H1 (cell line): Measurements from ENCODE around the gene RWDD4. TPM values are rescaled to one million over a fixed set of nuclear protein-coding genes. Genes with fewer than 3 reads are reported as not detected.

Experiments
- CTCF ChIA-PET: fragments of 300-600 bp; sonication (Branson Sonifier 250); formaldehyde crosslinking; loops from one replicate; lab custom pipeline; 2021; ENCODE audit not compliant: partially characterized antibody; lab: Charles Lee
- POLR2A ChIA-PET: fragments of 300-600 bp; sonication (Branson Sonifier 250); formaldehyde crosslinking; loops from one replicate; lab custom pipeline; 2021; ENCODE audit warnings: inconsistent platforms; ENCODE audit not compliant: partially characterized antibody; lab: Charles Lee
- DNase-seq, 2 experiments: peaks; one replicate each; pipeline versions ENCODE4 v3.0.0 to v3.0.0-alpha.2; 2010 to 2022; ENCODE audit warnings: low spot score in 2 of 2, low read depth in 1 of 2, mixed read lengths in 1 of 2
- FAIRE-seq: peaks from 2 replicates; lab custom pipeline; 2011; peaks lifted over from hg19 to GRCh38; lab: Jason Lieb, UNC
- H2AFZ ChIP-seq: 2 replicates; pipeline ENCODE4 v1.8.1; 2012; ENCODE audit warnings: low read length, inconsistent platforms
- H2AK5ac ChIP-seq: 2 replicates; pipeline ENCODE4 v1.6.1; 2013; ENCODE audit warnings: low read depth, low read length
- H2BK120ac ChIP-seq: replicated peaks from 2 replicates; pipeline ENCODE3; 2013; ENCODE audit warnings: low read depth, low read length, inconsistent platforms
- H2BK12ac ChIP-seq: 2 replicates; pipeline ENCODE4 v1.6.1; 2013; ENCODE audit warnings: low read depth, low read length
- H2BK15ac ChIP-seq: 2 replicates; pipeline ENCODE4 v1.6.1; 2013; ENCODE audit warnings: low read length
- H2BK20ac ChIP-seq: 2 replicates; pipeline ENCODE4 v1.6.1; 2013; ENCODE audit warnings: low read length
- H2BK5ac ChIP-seq: 2 replicates; pipeline ENCODE4 v1.6.1; 2013; ENCODE audit warnings: low read depth, low read length
- H3K14ac ChIP-seq: 2 replicates; pipeline ENCODE4 v1.6.1; 2013; ENCODE audit warnings: inconsistent platforms; ENCODE audit not compliant: insufficient read length
- H3K18ac ChIP-seq: 2 replicates; pipeline ENCODE4 v1.6.1; 2013; ENCODE audit warnings: low read length; ENCODE audit errors: extremely low read depth
- H3K23ac ChIP-seq: 2 replicates; pipeline ENCODE4 v1.6.1; 2013; ENCODE audit warnings: inconsistent platforms; ENCODE audit not compliant: insufficient read length
- H3K23me2 ChIP-seq: 2 replicates; pipeline ENCODE4 v1.6.1; 2013; ENCODE audit warnings: low read depth, low read length
- H3K27ac ChIP-seq: 2 replicates; pipeline ENCODE4 v1.6.1; 2011; ENCODE audit warnings: low read depth, low read length, inconsistent platforms
- H3K27me3 ChIP-seq, 4 experiments: replicated peaks in 1 of 4; 1 replicate in 1 of 4; 2 replicates in 3 of 4; pipeline versions ENCODE4 v1.6.1 to v1.8.1; 2011 to 2013; ENCODE audit warnings: low read length in 3 of 4, mild to moderate bottlenecking in 3 of 4, inconsistent platforms in 2 of 4, mixed read lengths in 2 of 4, moderate library complexity in 1 of 4; ENCODE audit not compliant: control insufficient read depth in 3 of 4, insufficient read depth in 3 of 4; ENCODE audit errors: extremely low read depth in 1 of 4
- H3K36me3 ChIP-seq, 4 experiments: 2 replicates each; pipeline versions ENCODE4 v1.6.1 to v1.8.1; 2011 to 2013; ENCODE audit warnings: mild to moderate bottlenecking in 4 of 4, low read length in 3 of 4, moderate library complexity in 2 of 4, control low read depth in 1 of 4, inconsistent platforms in 1 of 4; ENCODE audit not compliant: insufficient read depth in 4 of 4, control insufficient read depth in 2 of 4
- H3K4ac ChIP-seq: replicated peaks from 2 replicates; pipeline ENCODE3; 2013; ENCODE audit warnings: low read length, low read depth, mixed read lengths, inconsistent platforms; ENCODE audit not compliant: insufficient read length
- H3K4me1 ChIP-seq, 4 experiments: replicated peaks in 1 of 4; 1 replicate in 1 of 4; 2 replicates in 3 of 4; pipeline versions ENCODE4 v1.6.1 to v1.8.1; 2011 to 2013; ENCODE audit warnings: low read length in 3 of 4, inconsistent platforms in 2 of 4, mixed read lengths in 1 of 4; ENCODE audit not compliant: insufficient read depth in 4 of 4, control insufficient read depth in 3 of 4
- H3K4me2 ChIP-seq, 2 experiments: 2 replicates each; pipeline versions ENCODE4 v1.6.1 to v1.8.1; 2011 to 2013; ENCODE audit warnings: low read depth in 2 of 2, low read length in 2 of 2, control low read depth in 1 of 2, inconsistent platforms in 1 of 2, mild to moderate bottlenecking in 1 of 2; ENCODE audit not compliant: insufficient read depth in 1 of 2
- H3K4me3 ChIP-seq, 4 experiments: fragments of 200-600, 300-600 bp in 1 of 4; sonication (generic), shearing (Covaris generic), sonication (Bioruptor Twin) in 1 of 4; 2 replicates each; pipeline versions ENCODE4 v1.5.1 to v1.8.1; 2011 to 2016; ENCODE audit warnings: low read length in 4 of 4, low read depth in 3 of 4, control low read depth in 2 of 4, inconsistent platforms in 2 of 4, mild to moderate bottlenecking in 2 of 4, mixed read lengths in 1 of 4, moderate library complexity in 1 of 4; ENCODE audit not compliant: insufficient read depth in 2 of 4; ENCODE audit errors: extremely low read depth in 1 of 4
- H3K56ac ChIP-seq: replicated peaks from 2 replicates; pipeline ENCODE3; 2013; ENCODE audit warnings: low read depth, mild to moderate bottlenecking, mixed read lengths, low read length, inconsistent platforms; ENCODE audit not compliant: insufficient read length
- H3K79me1 ChIP-seq: 2 replicates; pipeline ENCODE4 v1.6.1; 2013; ENCODE audit warnings: low read depth, low read length, control low read depth
- H3K79me2 ChIP-seq, 2 experiments: 2 replicates each; pipeline versions ENCODE4 v1.6.1 to v1.8.1; 2012 to 2013; ENCODE audit warnings: low read length in 2 of 2, mild to moderate bottlenecking in 2 of 2, inconsistent platforms in 1 of 2; ENCODE audit not compliant: insufficient read depth in 2 of 2, control insufficient read depth in 1 of 2
- H3K9ac ChIP-seq, 4 experiments: replicated peaks in 1 of 4; 1 replicate in 1 of 4; 2 replicates in 3 of 4; pipeline versions ENCODE4 v1.6.1 to v1.8.1; 2011 to 2013; ENCODE audit warnings: low read depth in 3 of 4, low read length in 3 of 4, control low read depth in 2 of 4, mild to moderate bottlenecking in 2 of 4, moderate library complexity in 2 of 4, inconsistent platforms in 1 of 4; ENCODE audit errors: extremely low read depth in 1 of 4
- H3K9me3 ChIP-seq, 2 experiments: 2 replicates each; pipeline versions ENCODE4 v1.6.1 to v1.8.1; 2012 to 2013; ENCODE audit warnings: mild to moderate bottlenecking in 2 of 2, moderate library complexity in 2 of 2, control low read depth in 1 of 2, inconsistent platforms in 1 of 2, low read depth in 1 of 2, low read length in 1 of 2, mixed read lengths in 1 of 2; ENCODE audit not compliant: insufficient read depth in 2 of 2
- H4K20me1 ChIP-seq, 2 experiments: replicated peaks in 1 of 2; 2 replicates each; pipeline versions ENCODE3 to v1.8.1; 2011 to 2013; ENCODE audit warnings: inconsistent platforms in 2 of 2, low read length in 2 of 2, mild to moderate bottlenecking in 1 of 2; ENCODE audit not compliant: insufficient read depth in 2 of 2, control insufficient read depth in 1 of 2
- H4K5ac ChIP-seq: 2 replicates; pipeline ENCODE4 v1.6.1; 2013; ENCODE audit warnings: low read length, low read depth, mixed read lengths, inconsistent platforms; ENCODE audit not compliant: insufficient read length
- H4K8ac ChIP-seq: 2 replicates; pipeline ENCODE4 v1.8.0; 2013; ENCODE audit warnings: mild to moderate bottlenecking, moderate library complexity, low read length, inconsistent platforms; ENCODE audit not compliant: insufficient read depth; ENCODE audit errors: extremely low read depth
- H4K91ac ChIP-seq: replicated peaks from 2 replicates; pipeline ENCODE3; 2013; ENCODE audit warnings: low read length, mixed read lengths, inconsistent platforms; ENCODE audit not compliant: insufficient read length
- KDM5A ChIP-seq: fragments of 200-600 bp; IDR thresholded peaks from 2 replicates; pipeline ENCODE4 v1.7.1; 2012; ENCODE audit warnings: mild to moderate bottlenecking, low read length, inconsistent platforms, mixed read lengths
- NRF1 ChIP-seq: IDR thresholded peaks from 2 replicates; pipeline ENCODE4 v1.6.1; 2011; ENCODE audit warnings: mild to moderate bottlenecking, low read depth, low read length, improper control_type of control experiment
- PHF8 ChIP-seq: fragments of 200-600 bp; sonication (generic); conservative IDR thresholded peaks from 2 replicates; pipeline ENCODE4 v1.7.1; 2012; ENCODE audit warnings: low read depth, mild to moderate bottlenecking, inconsistent platforms, low read length, moderate library complexity
- RFX5 ChIP-seq: IDR thresholded peaks from 2 replicates; pipeline ENCODE4 v1.6.1; 2011; ENCODE audit warnings: low read depth, low read length, improper control_type of control experiment, borderline replicate concordance
- RXRA ChIP-seq: IDR thresholded peaks from 2 replicates; pipeline ENCODE4 v1.6.1; 2011; ENCODE audit warnings: low read depth, mild to moderate bottlenecking, low read length, moderate library complexity; ENCODE audit not compliant: insufficient read depth
- TCF12 ChIP-seq: IDR thresholded peaks from 2 replicates; pipeline ENCODE4 v1.6.1; 2011; ENCODE audit warnings: low read depth, mild to moderate bottlenecking, low read length
- YY1 ChIP-seq: IDR thresholded peaks from 2 replicates; pipeline ENCODE4 v1.6.1; 2011; ENCODE audit warnings: low read depth, mild to moderate bottlenecking, low read length
- WGBS, 2 experiments: shearing (Covaris generic) in 1 of 2; methylation state at CpG; one replicate each; pipeline versions ENCODE4 v1.1.6 to v1.1.7; 2013 to 2015; ENCODE audit warnings: low lambda C conversion rate in 2 of 2, mixed read lengths in 2 of 2, inconsistent platforms in 1 of 2, low coverage in 1 of 2, missing lambda C conversion rate in 1 of 2; ENCODE audit not compliant: insufficient replicate concordance in 2 of 2, insufficient coverage in 1 of 2, insufficient read length in 1 of 2; ENCODE audit errors: extremely low coverage in 1 of 2, missing lambda C conversion rate in 1 of 2; 5-methylcytosine and 5-hydroxymethylcytosine counted together
- polyA plus RNA-seq, 7 experiments: library from polyadenylated mRNA; depleted of rRNA in 3 of 7; stranded (reverse) in 5 of 7; unstranded in 2 of 7; fragments of >200 nt in 5 of 7; fragments of 200-250 nt in 2 of 7; gene quantifications; 1 replicate in 5 of 7; 2 replicates in 1 of 7; 4 replicates in 1 of 7; pipeline versions ENCODE4 v1.2.1 to v1.2.3, GENCODE V29; 2011 to 2013; ENCODE audit warnings: missing spikeins in 2 of 7, mixed read lengths in 2 of 7
- total RNA-seq: library from RNA; stranded (reverse); fragmentation: NEBNext Ultra II Directional; extraction: Animal tissue kit (Norgen Biotek cat#: 25700); gene quantifications from 2 replicates; pipeline ENCODE4 v1.2.1, GENCODE V29; 2021
- TF ChIP-seq, protein P1 (sequence below): IDR thresholded peaks from 2 replicates; pipeline ENCODE4 v1.6.1; 2012; ENCODE audit warnings: inconsistent platforms

RWDD4 gene
- total and polyA plus RNA-seq, 2 of the 8 experiments (the other 6 are each of a cell fraction or from before 2014, with no cell fraction given), result 5.4 to 18.9 TPM

- TF ChIP-seq, protein P1, sequence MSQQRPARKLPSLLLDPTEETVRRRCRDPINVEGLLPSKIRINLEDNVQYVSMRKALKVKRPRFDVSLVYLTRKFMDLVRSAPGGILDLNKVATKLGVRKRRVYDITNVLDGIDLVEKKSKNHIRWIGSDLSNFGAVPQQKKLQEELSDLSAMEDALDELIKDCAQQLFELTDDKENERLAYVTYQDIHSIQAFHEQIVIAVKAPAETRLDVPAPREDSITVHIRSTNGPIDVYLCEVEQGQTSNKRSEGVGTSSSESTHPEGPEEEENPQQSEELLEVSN, result no peak
- no peak for TF ChIP-seq PHF8
- TF ChIP-seq KDM5A, result no peak
- no peak for TF ChIP-seq RFX5
- TF ChIP-seq NRF1, result no peak
- no peak for TF ChIP-seq RXRA
- TF ChIP-seq TCF12, result no peak
- no peak for TF ChIP-seq YY1
- TF ChIP-seq, all 59 proteins: peak for 0
- no peak overlapping the region for H3K4me2 ChIP-seq
- POLR2A ChIA-PET, result interaction anchor here (0.6 to 1.4 kb wide), 2 partner anchors 166 to 270 kb away, joined by 3 read pairs; no protein-coding TSS in a partner anchor
These were observed 48.4 kb downstream of the RWDD4 start for GRCh38 chr4:183610613-183611012.

More at GRCh38 chr4:183610613-183611012, 48.4 kb downstream of the RWDD4 start:
- no peaks in the 10 kb centered on the region for H3K9me3 ChIP-seq
- H3K23ac ChIP-seq, result no peak overlapping the region
- no peak overlapping the region for H3K4ac ChIP-seq
- no peak overlapping the region for H3K18ac ChIP-seq
- H3K36me3 ChIP-seq, result no peaks in the 10 kb centered on the region
- H3K9ac ChIP-seq, result no peak overlapping the region
- H4K8ac ChIP-seq, result no peak overlapping the region
- no peak overlapping the region for H2BK20ac ChIP-seq
- no peak overlapping the region for H2BK120ac ChIP-seq
- H3K14ac ChIP-seq, result no peak overlapping the region
- H4K5ac ChIP-seq, result no peak overlapping the region
- DNase-seq (no peak), FAIRE-seq (no peak)
- no peak overlapping the region for H3K27ac ChIP-seq
- H3K4me3 ChIP-seq, result no peak overlapping the region
- H2BK12ac ChIP-seq, result no peak overlapping the region
- H3K27me3 ChIP-seq, result no peaks in the 10 kb centered on the region
- H2AK5ac ChIP-seq, result no peak overlapping the region
- no peaks in the 10 kb centered on the region; the same call in 1 of the 2 replicates for H3K23me2 ChIP-seq
- H2BK15ac ChIP-seq, result no peak overlapping the region
- H2BK5ac ChIP-seq, result no peak overlapping the region
- H3K79me2 ChIP-seq, result no peaks in the 10 kb centered on the region
- CTCF ChIA-PET, result interaction anchor here (1.5 to 2.8 kb wide), 2 partner anchors 8 to 11 kb away, joined by 5 to 10 read pairs; no protein-coding TSS in a partner anchor
- no peaks in the 10 kb centered on the region for H3K4me1 ChIP-seq
- H3K79me1 ChIP-seq, result no peaks in the 10 kb centered on the region
- WGBS, 2 experiments, result 88% methylated on average over 7 of the region's 7 CpGs; no CpG with 5 or more reads in 1 of the 2 experiments
- no peak overlapping the region for H4K91ac ChIP-seq
- H4K20me1 ChIP-seq, result no peaks in the 10 kb centered on the region
- peak overlapping the region; percentile 64; the same call in 1 of the 2 replicates for H2AFZ ChIP-seq
- no peak overlapping the region for H3K56ac ChIP-seq
